Neuronal stem cell (in vitro differentiated cells): ENCODE measurements around the gene ZNF846.

Experiments used
- DNase-seq: peaks from one replicate; pipeline ENCODE4 v3.0.0-alpha.2; 2013; ENCODE audit warnings: low spot score
- H2AFZ ChIP-seq: one replicate; pipeline ENCODE4 v1.6.1; 2013; ENCODE audit warnings: mild to moderate bottlenecking, low read length, inconsistent platforms
- H2AK5ac ChIP-seq: 2 replicates; pipeline ENCODE4 v1.6.1; 2013; ENCODE audit warnings: low read depth, mild to moderate bottlenecking, inconsistent platforms, low read length, moderate library complexity, mixed read lengths
- H2BK120ac ChIP-seq: 2 replicates; pipeline ENCODE4 v1.6.1; 2013; ENCODE audit warnings: low read depth, mild to moderate bottlenecking, inconsistent platforms, low read length, moderate library complexity, mixed read lengths
- H2BK12ac ChIP-seq: one replicate; pipeline ENCODE4 v1.6.1; 2013; ENCODE audit warnings: low read length, inconsistent platforms
- H2BK15ac ChIP-seq: 2 replicates; pipeline ENCODE4 v1.6.1; 2013; ENCODE audit warnings: mild to moderate bottlenecking, low read length, inconsistent platforms, mixed read lengths
- H2BK5ac ChIP-seq: one replicate; pipeline ENCODE4 v1.6.1; 2013; ENCODE audit warnings: inconsistent platforms, mild to moderate bottlenecking, low read length, moderate library complexity
- H3K14ac ChIP-seq: one replicate; pipeline ENCODE4 v1.6.1; 2013; ENCODE audit warnings: low read length, inconsistent platforms
- H3K18ac ChIP-seq: 2 replicates; pipeline ENCODE4 v1.6.1; 2013; ENCODE audit warnings: low read length, inconsistent platforms
- H3K23ac ChIP-seq: 2 replicates; pipeline ENCODE4 v1.6.1; 2013; ENCODE audit warnings: low read depth, mild to moderate bottlenecking, mixed read lengths, low read length, inconsistent platforms; ENCODE audit not compliant: poor library complexity
- H3K27ac ChIP-seq: replicated peaks from 3 replicates; pipeline ENCODE4 v1.5.1; 2013; ENCODE audit warnings: low read length, inconsistent platforms
- H3K27me3 ChIP-seq, 3 experiments: 2 replicates each; pipeline ENCODE4 v1.6.1; 2013; ENCODE audit warnings: low read length in 3 of 3, mild to moderate bottlenecking in 2 of 3, inconsistent platforms in 1 of 3, low read depth in 1 of 3, mixed read lengths in 1 of 3, moderate library complexity in 1 of 3; ENCODE audit not compliant: control insufficient read depth in 3 of 3, insufficient read depth in 3 of 3
- H3K36me3 ChIP-seq, 2 donors: replicated peaks in 1 of 2; 2 replicates each; pipeline ENCODE4 v1.6.1; 2013; ENCODE audit warnings: low read length in 2 of 2; ENCODE audit not compliant: control insufficient read depth in 2 of 2, insufficient read depth in 2 of 2
- H3K4ac ChIP-seq: 2 replicates; pipeline ENCODE4 v1.6.1; 2013; ENCODE audit warnings: inconsistent platforms, mild to moderate bottlenecking, low read length, moderate library complexity
- H3K4me1 ChIP-seq, 2 donors: 1 replicate in 1 of 2; 2 replicates in 1 of 2; pipeline ENCODE4 v1.6.1; 2013; ENCODE audit warnings: low read length in 2 of 2, low read depth in 1 of 2; ENCODE audit not compliant: control insufficient read depth in 2 of 2, insufficient read depth in 1 of 2
- H3K4me2 ChIP-seq: one replicate; pipeline ENCODE4 v1.6.1; 2013; ENCODE audit warnings: mild to moderate bottlenecking, low read length, inconsistent platforms; ENCODE audit not compliant: insufficient read depth, poor library complexity, severe bottlenecking
- H3K4me3 ChIP-seq, 2 donors: 2 replicates each; pipeline ENCODE4 v1.5.1; 2013; ENCODE audit warnings: low read length in 2 of 2, mild to moderate bottlenecking in 2 of 2, inconsistent platforms in 1 of 2, moderate library complexity in 1 of 2
- H3K79me1 ChIP-seq: one replicate; pipeline ENCODE4 v1.6.1; 2013; ENCODE audit warnings: low read depth, mild to moderate bottlenecking, inconsistent platforms, low read length, moderate library complexity
- H3K9ac ChIP-seq: one replicate; pipeline ENCODE4 v1.6.1; 2013; ENCODE audit warnings: mild to moderate bottlenecking, low read depth, low read length, inconsistent platforms; ENCODE audit not compliant: poor library complexity
- H3K9me3 ChIP-seq, 2 donors: replicated peaks in 1 of 2; 2 replicates each; pipeline versions ENCODE3 to v1.6.1; 2013; ENCODE audit warnings: low read length in 2 of 2, mild to moderate bottlenecking in 2 of 2, inconsistent platforms in 1 of 2, low read depth in 1 of 2, mixed read lengths in 1 of 2, moderate library complexity in 1 of 2; ENCODE audit not compliant: control insufficient read depth in 2 of 2, insufficient read depth in 1 of 2
- H4K8ac ChIP-seq: one replicate; pipeline ENCODE4 v1.6.1; 2013; ENCODE audit warnings: low read depth, mild to moderate bottlenecking, inconsistent platforms, low read length, moderate library complexity
- H4K91ac ChIP-seq: one replicate; pipeline ENCODE4 v1.6.1; 2013; ENCODE audit warnings: low read length, low read depth, mild to moderate bottlenecking, inconsistent platforms; ENCODE audit not compliant: poor library complexity
- WGBS, 2 donors: extraction: QIAGEN DNeasy Blood & Tissue Kit; methylation state at CpG; one replicate each; pipeline ENCODE4 v1.1.7; 2013; ENCODE audit warnings: missing lambda C conversion rate in 2 of 2, mixed read lengths in 1 of 2; ENCODE audit not compliant: insufficient read length in 2 of 2, insufficient replicate concordance in 1 of 2; ENCODE audit errors: extremely low coverage in 2 of 2; 5-methylcytosine and 5-hydroxymethylcytosine counted together

The ZNF846 gene

GRCh38 chr19:9797871-9798270, 29.3 kb upstream of the ZNF846 start:
- Histone ChIP-seq H3K4me3 (no peak overlapping the region), H4K8ac (no peak overlapping the region), H3K4ac (no peak overlapping the region), H3K9ac (no peak overlapping the region), H2BK5ac (no peak overlapping the region), H2BK120ac (no peak overlapping the region), H3K23ac (no peak overlapping the region), H3K4me2 (no peak overlapping the region), H3K9me3 (no peaks in the 10 kb centered on the region), H3K27ac (no peak overlapping the region), H4K91ac (no peak overlapping the region), H3K14ac (no peak overlapping the region), H3K18ac (no peak overlapping the region), H3K4me1 (no peaks in the 10 kb centered on the region), H2BK12ac (no peak overlapping the region), H3K79me1 (no peaks in the 10 kb centered on the region), H2AFZ (no peak overlapping the region), H3K27me3 (no peaks in the 10 kb centered on the region), H3K36me3 (no peaks in the 10 kb centered on the region), H2AK5ac (no peak overlapping the region), H2BK15ac (no peak overlapping the region)
- DNase-seq: no peak
- WGBS, 2 donors: no CpG with 5 or more reads among the region's 5 CpGs

GRCh38 chr19:9796113-9796773, 27.7 kb upstream of the ZNF846 start:
- no peaks in the 10 kb centered on the region for H3K27me3 ChIP-seq
- no peak overlapping the region for H2BK120ac ChIP-seq
- no peak overlapping the region for H3K9ac ChIP-seq
- no peak overlapping the region for H3K4me2 ChIP-seq
- no peak overlapping the region for H3K4ac ChIP-seq
- H3K4me1 ChIP-seq: no peaks in the 10 kb centered on the region
- no peak overlapping the region for H4K8ac ChIP-seq
- no peak overlapping the region for H2BK12ac ChIP-seq
- no peak overlapping the region for H2BK15ac ChIP-seq
- H3K27ac ChIP-seq: no peak overlapping the region
- H2BK5ac ChIP-seq: no peak overlapping the region
- no peak overlapping the region for H3K23ac ChIP-seq
- no peak overlapping the region for H3K4me3 ChIP-seq
- H2AFZ ChIP-seq: peak overlapping the region; percentile 26
- no peak overlapping the region for H2AK5ac ChIP-seq
- no peak overlapping the region for H3K18ac ChIP-seq
- no peak overlapping the region for H4K91ac ChIP-seq
- no peaks in the 10 kb centered on the region for H3K79me1 ChIP-seq
- no peaks in the 10 kb centered on the region for H3K9me3 ChIP-seq
- no peak overlapping the region for H3K14ac ChIP-seq
- no peaks in the 10 kb centered on the region for H3K36me3 ChIP-seq
- DNase-seq: peak; percentile 83
- no CpG with 5 or more reads among the region's 6 CpGs for WGBS, 2 donors

GRCh38 chr19:9793071-9793591, 24.6 kb upstream of the ZNF846 start:
- H2AFZ ChIP-seq: peak overlapping the region; percentile 99
- DNase-seq: no peak
- no peak overlapping the region for H4K8ac ChIP-seq
- no peaks in the 10 kb centered on the region for H3K27me3 ChIP-seq
- no peak overlapping the region for H2AK5ac ChIP-seq
- H2BK5ac ChIP-seq: peak overlapping the region; percentile 54
- H3K9ac ChIP-seq: peak overlapping the region; percentile 79
- H3K27ac ChIP-seq: peak overlapping the region; percentile 40
- peaks cover 0 to 5% of the 10 kb centered on the region in 2 donors for H3K4me1 ChIP-seq
- no peak overlapping the region for H4K91ac ChIP-seq
- peak overlapping the region; percentile 5 for H3K23ac ChIP-seq
- peak overlapping the region; percentile 61 for H3K18ac ChIP-seq
- no peaks in the 10 kb centered on the region for H3K9me3 ChIP-seq
- WGBS, 2 donors: no CpG with 5 or more reads among the region's 36 CpGs
- no peaks in the 10 kb centered on the region for H3K36me3 ChIP-seq
- H2BK12ac ChIP-seq: no peak overlapping the region
- H2BK120ac ChIP-seq: no peak overlapping the region
- no peak overlapping the region for H3K4ac ChIP-seq
- no peak overlapping the region for H3K14ac ChIP-seq
- H3K4me2 ChIP-seq: peak overlapping the region; percentile 88
- H3K4me3 ChIP-seq: peak overlapping the region; percentile 73 to 97
- no peak overlapping the region for H2BK15ac ChIP-seq
- no peaks in the 10 kb centered on the region for H3K79me1 ChIP-seq

GRCh38 chr19:9792206-9793070, 23.9 kb upstream of the ZNF846 start:
- H3K4me2 ChIP-seq: peak overlapping the region; percentile 88
- peak overlapping the region; percentile 99 for H2AFZ ChIP-seq
- WGBS, 2 donors: no CpG with 5 or more reads among the region's 70 CpGs
- H4K91ac ChIP-seq: no peak overlapping the region
- H3K79me1 ChIP-seq: no peaks in the 10 kb centered on the region
- no peaks in the 10 kb centered on the region for H3K27me3 ChIP-seq
- no peak overlapping the region for H3K4ac ChIP-seq
- H4K8ac ChIP-seq: no peak overlapping the region
- peaks cover 0 to 5% of the 10 kb centered on the region in 2 donors for H3K4me1 ChIP-seq
- no peak overlapping the region for H2BK120ac ChIP-seq
- H2BK15ac ChIP-seq: no peak overlapping the region
- H2AK5ac ChIP-seq: no peak overlapping the region
- H3K9ac ChIP-seq: peak overlapping the region; percentile 79
- peak; percentile 96 for DNase-seq
- H3K23ac ChIP-seq: peak overlapping the region; percentile 5
- peak overlapping the region; percentile 70 for H3K27ac ChIP-seq
- no peaks in the 10 kb centered on the region for H3K9me3 ChIP-seq
- no peaks in the 10 kb centered on the region for H3K36me3 ChIP-seq
- H3K18ac ChIP-seq: peak overlapping the region; percentile 87
- peak overlapping the region; percentile 54 for H2BK5ac ChIP-seq
- H2BK12ac ChIP-seq: no peak overlapping the region
- no peak overlapping the region for H3K14ac ChIP-seq
- peak overlapping the region; percentile 73 to 97 for H3K4me3 ChIP-seq
